Activated naive CD4-positive, alpha-beta T cell treated with anti-CD3 and anti-CD28 coated beads, Interleukin-2, amount 10 ng/mL, durations not matched to agents 7 days and 5 days (primary cell): ENCODE results near the gene MSANTD2.

Source experiments
- CTCF ChIA-PET: fragments of 350-600 bp; sonication (Branson Sonifier 250); formaldehyde crosslinking; loops from one replicate; lab custom pipeline; 2021; ENCODE audit warnings: antibody characterized with exemption; lab: Charles Lee
- DNase-seq: peaks from one replicate; pipeline ENCODE4 v3.0.0-alpha.2; 2020
- H3K27ac Mint-ChIP-seq: one replicate; pipeline ENCODE4 v1.8.0; 2021; ENCODE audit warnings: mild to moderate bottlenecking, moderate library complexity, mixed read lengths
- H3K27me3 Mint-ChIP-seq: one replicate; pipeline ENCODE4 v1.8.0; 2021; ENCODE audit warnings: mild to moderate bottlenecking, mixed read lengths
- H3K36me3 Mint-ChIP-seq: one replicate; pipeline ENCODE4 v1.8.0; 2021; ENCODE audit warnings: mixed read lengths
- H3K4me1 Mint-ChIP-seq: one replicate; pipeline ENCODE4 v1.8.0; 2021; ENCODE audit warnings: mixed read lengths
- H3K4me3 Mint-ChIP-seq: one replicate; pipeline ENCODE4 v1.8.0; 2021; ENCODE audit warnings: mild to moderate bottlenecking, moderate library complexity, mixed read lengths
- H3K9me3 Mint-ChIP-seq: one replicate; pipeline ENCODE4 v1.8.0; 2021; ENCODE audit warnings: mixed read lengths

MSANTD2 gene

DNA sequence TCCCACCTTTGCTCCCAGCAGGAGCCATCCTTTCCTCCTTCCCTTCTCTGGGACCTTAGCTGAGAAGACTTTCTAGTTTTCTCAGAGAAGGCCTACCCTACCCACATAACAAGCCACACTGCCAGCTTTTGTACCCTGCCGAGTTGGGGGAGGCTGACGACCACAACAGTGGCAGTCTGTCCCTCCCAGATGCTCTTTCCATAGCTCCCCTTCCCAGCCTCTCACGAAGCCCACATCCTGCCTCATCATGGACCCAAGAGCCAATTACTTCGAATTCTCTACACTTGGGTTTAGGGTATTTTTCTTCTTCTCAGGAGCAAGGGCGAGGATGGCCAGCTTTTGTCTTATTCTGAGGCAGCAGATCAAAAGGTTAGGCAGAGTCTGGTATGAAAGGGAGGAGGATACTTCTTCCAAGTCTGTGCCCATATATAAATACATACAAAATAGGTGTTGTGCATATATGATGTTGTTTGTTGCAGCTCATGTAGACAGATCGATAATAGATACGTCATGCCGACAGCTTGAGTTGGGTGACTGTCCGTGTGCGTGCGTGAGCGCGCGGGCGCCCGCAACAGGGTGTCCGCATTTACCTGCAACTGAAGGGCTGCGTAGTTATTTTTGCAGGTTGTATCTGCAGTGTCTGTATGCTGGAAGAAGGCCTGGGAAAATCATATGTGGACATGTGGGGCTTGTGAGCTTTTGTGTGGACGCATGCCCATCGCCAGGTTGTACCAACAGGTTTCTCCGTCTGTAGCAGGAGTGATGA, 61.3 kb downstream of the MSANTD2 start:
- CTCF ChIA-PET, result interaction anchor here (0.8 to 1.0 kb wide), 3 partner anchors 20 to 68 kb away, joined by 3 to 4 read pairs (median 4); partner anchors contain the start of genes SIAE and SPA17
- no peak overlapping the region for H3K27ac Mint-ChIP-seq
- H3K36me3 Mint-ChIP-seq, result no peaks in the 10 kb centered on the region
- H3K4me3 Mint-ChIP-seq, result peak overlapping the region; percentile 81
- H3K27me3 Mint-ChIP-seq, result peaks cover 71% of the 10 kb centered on the region
- DNase-seq, result no peak
- no peaks in the 10 kb centered on the region for H3K9me3 Mint-ChIP-seq
- peaks cover 19% of the 10 kb centered on the region for H3K4me1 Mint-ChIP-seq

DNA sequence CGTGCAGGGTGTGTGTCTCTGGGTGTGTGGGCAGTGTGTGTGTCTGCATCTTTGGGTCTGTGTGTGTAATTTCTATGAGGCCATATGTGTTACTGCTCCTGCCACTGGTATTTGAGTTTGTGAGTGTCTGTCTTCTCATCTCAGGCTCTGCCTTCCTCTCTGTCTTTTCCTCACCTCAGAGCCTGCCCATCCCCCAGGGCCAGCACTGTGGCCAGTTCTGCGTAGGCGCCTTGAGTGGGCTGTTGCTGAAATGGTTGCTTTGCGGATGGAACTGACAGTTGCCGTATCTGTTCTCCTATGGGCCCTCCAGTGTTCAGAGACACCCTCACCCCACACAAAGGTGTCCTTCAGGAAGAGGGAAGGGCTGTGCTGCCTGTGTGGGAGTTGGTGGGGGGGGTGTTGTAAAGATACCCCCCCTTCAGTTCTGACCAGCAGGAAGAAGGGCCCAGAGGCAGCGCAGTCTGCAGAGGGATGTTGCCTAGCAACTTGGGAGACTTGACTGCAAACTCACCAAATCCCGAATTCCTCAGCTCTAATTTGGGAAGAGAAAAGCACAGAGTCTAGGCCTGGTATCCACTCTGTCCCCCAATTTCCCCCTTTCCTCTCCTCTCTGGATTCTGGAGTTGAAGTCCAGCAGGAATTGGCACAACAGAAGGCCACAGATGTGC, 62.4 kb downstream of the MSANTD2 start:
- Mint-ChIP-seq H3K27ac (no peak overlapping the region), H3K27me3 (peaks cover 61% of the 10 kb centered on the region), H3K4me1 (peaks cover 19% of the 10 kb centered on the region), H3K9me3 (no peaks in the 10 kb centered on the region), H3K36me3 (no peaks in the 10 kb centered on the region), H3K4me3 (no peak overlapping the region)
- DNase-seq, result no peak
- CTCF ChIA-PET, result interaction anchor here (0.9 to 1.3 kb wide), 2 partner anchors 17 to 69 kb away, joined by 4 to 5 read pairs; no protein-coding TSS in a partner anchor

DNA sequence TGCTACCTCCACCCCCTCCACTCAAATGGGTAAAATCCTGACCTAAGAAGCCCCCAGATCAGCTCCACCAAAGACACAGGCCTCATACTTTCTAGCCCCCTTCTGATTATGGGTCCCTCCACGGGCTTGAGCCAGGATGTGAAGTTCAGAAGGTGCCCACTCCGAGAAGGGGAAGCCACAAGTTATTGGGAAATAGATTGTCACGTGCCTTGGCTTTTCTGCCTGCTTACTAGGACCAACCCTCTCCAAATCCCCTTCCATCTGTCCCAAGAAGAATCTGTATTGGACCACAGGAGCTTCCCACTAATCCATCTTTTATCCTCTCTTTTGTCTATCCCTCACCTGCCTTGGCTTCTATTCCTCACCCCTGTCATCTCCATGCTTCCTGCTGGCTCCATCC, 63.5 kb downstream of the MSANTD2 start:
- Mint-ChIP-seq H3K27me3 (peaks cover 53% of the 10 kb centered on the region), H3K4me3 (no peak overlapping the region), H3K36me3 (no peaks in the 10 kb centered on the region), H3K9me3 (no peaks in the 10 kb centered on the region), H3K27ac (no peak overlapping the region), H3K4me1 (peaks cover 19% of the 10 kb centered on the region)
- CTCF ChIA-PET, result interaction anchor here (0.6 to 1.3 kb wide), 4 partner anchors 16 to 385 kb away, joined by 3 to 5 read pairs (median 4); no protein-coding TSS in a partner anchor
- DNase-seq, result no peak

DNA sequence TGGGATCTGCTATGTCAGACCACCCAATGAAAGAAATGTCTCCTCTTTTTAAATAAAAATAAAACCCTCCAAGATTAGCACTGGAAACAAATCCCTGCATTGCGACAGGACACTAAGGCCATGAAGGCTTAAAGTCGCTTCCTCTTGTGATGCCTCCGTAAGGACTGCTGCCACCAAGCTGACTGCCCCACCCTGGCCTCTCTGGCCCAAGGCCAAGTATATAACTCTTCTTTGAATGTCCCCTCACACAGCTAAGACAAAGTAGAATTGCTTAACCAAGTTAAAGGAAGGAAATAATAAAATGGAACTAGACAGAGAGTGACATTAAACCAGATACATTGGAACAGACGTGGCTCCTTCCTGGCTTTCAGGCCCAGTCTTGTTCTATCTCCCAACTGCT, 68.0 kb downstream of the MSANTD2 start:
- no peak for DNase-seq
- no peak overlapping the region for H3K4me3 Mint-ChIP-seq

DNA sequence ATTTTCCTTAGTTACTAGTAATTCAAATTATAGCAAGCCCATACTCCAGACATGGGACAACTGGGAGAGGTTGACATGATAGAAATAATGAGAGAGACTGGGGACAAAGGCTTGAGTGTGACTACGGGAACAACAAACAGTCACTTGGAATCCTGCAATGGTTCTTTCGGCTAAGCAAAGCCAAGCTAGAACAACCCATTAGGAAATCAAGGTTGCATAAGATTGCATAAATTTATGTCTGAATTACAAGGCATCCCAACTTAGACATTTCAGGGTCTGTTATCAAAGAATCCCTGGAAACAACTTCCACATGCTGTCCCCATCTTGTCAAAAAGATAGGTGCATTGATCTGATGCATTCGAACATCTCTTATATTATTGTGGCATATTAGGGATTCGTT, 70.6 kb downstream of the MSANTD2 start:
- Mint-ChIP-seq H3K9me3 (no peaks in the 10 kb centered on the region), H3K4me3 (no peak overlapping the region), H3K27me3 (peaks cover 16% of the 10 kb centered on the region), H3K4me1 (no peaks in the 10 kb centered on the region), H3K27ac (no peak overlapping the region), H3K36me3 (no peaks in the 10 kb centered on the region)
- CTCF ChIA-PET, result no interaction called here
- no peak for DNase-seq

More for the DNA sequence above, 68.0 kb downstream of the MSANTD2 start:
- Mint-ChIP-seq H3K27me3 (peaks cover 13% of the 10 kb centered on the region), H3K36me3 (no peaks in the 10 kb centered on the region), H3K9me3 (no peaks in the 10 kb centered on the region), H3K4me1 (no peaks in the 10 kb centered on the region), H3K27ac (no peak overlapping the region)
- CTCF ChIA-PET, result no interaction called here

DNA sequence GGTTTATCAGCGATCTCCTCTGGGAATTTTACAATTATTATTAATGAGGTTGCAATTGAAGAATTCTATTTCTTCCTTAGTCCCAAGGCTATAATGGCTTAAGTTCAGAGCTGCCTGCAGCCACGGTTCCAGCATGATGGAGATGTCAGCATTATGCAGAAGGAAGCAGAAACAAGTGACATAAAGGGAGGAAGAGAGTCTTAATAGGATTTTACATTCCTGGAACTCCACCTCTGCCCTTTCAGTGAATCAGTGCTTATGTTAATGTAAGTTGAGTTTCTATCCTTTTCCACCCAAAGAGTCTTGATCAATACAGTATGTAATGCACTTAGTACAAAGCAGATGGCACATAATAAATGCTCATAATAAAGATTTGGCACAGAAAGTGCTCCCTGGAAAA, 72.1 kb downstream of the MSANTD2 start:
- no peak for DNase-seq
- H3K4me1 Mint-ChIP-seq, result no peaks in the 10 kb centered on the region
- H3K9me3 Mint-ChIP-seq, result no peaks in the 10 kb centered on the region
- CTCF ChIA-PET, result no interaction called here
- no peak overlapping the region for H3K27ac Mint-ChIP-seq
- peaks cover 29% of the 10 kb centered on the region for H3K27me3 Mint-ChIP-seq
- no peak overlapping the region for H3K4me3 Mint-ChIP-seq
- no peaks in the 10 kb centered on the region for H3K36me3 Mint-ChIP-seq

DNA sequence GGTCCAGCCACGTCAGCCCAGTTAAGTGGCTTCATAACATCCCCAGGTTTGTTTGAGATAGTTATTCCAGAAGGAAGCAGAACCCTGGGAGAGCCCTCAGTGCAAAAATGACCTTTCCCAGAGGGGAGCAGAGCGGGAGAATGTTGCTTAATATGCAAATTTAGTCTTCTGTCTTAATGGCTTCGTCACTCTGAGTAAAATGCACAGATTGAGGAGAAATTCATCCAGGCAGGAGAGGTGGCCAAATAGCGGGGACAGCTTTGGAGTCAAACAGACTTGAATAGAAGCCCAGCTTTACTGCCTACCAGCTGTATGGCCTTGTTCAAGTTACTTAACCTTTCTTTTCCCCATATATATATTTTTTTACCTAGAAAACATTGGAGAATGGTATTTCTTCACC, 72.7 kb downstream of the MSANTD2 start:
- Mint-ChIP-seq H3K36me3 (no peaks in the 10 kb centered on the region), H3K4me3 (no peak overlapping the region)

DNA sequence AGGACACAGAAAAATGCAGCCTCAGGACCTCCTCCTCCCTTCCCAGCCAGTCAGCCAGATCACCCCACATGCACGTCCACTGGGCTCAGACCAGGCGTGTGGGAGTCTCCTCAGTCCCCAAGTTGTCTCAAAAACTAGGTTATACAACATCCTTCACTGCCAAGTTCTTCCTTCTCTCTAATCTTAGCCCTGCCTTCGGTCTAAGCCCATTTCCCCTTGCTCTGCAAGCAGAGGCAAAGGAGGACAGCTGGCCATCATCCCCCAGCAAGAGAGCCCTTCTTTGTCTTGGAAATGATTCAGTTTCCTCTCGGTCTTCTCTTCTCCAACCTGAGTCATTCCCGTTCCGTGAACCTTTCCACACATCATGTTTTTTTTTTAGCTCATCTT, 74.5 kb downstream of the MSANTD2 start:
- H3K36me3 Mint-ChIP-seq, result no peaks in the 10 kb centered on the region
- CTCF ChIA-PET, result no interaction called here
- H3K27me3 Mint-ChIP-seq, result peaks cover 53% of the 10 kb centered on the region
- H3K9me3 Mint-ChIP-seq, result no peaks in the 10 kb centered on the region
- no peak overlapping the region for H3K4me3 Mint-ChIP-seq
- H3K27ac Mint-ChIP-seq, result no peak overlapping the region
- no peak for DNase-seq
- H3K4me1 Mint-ChIP-seq, result peaks cover 5% of the 10 kb centered on the region

More for the DNA sequence above, 72.7 kb downstream of the MSANTD2 start:
- no peak for DNase-seq
- no peak overlapping the region for H3K27ac Mint-ChIP-seq
- CTCF ChIA-PET, result no interaction called here
- no peaks in the 10 kb centered on the region for H3K9me3 Mint-ChIP-seq
- H3K27me3 Mint-ChIP-seq, result peaks cover 35% of the 10 kb centered on the region
- peaks cover 2% of the 10 kb centered on the region for H3K4me1 Mint-ChIP-seq

DNA sequence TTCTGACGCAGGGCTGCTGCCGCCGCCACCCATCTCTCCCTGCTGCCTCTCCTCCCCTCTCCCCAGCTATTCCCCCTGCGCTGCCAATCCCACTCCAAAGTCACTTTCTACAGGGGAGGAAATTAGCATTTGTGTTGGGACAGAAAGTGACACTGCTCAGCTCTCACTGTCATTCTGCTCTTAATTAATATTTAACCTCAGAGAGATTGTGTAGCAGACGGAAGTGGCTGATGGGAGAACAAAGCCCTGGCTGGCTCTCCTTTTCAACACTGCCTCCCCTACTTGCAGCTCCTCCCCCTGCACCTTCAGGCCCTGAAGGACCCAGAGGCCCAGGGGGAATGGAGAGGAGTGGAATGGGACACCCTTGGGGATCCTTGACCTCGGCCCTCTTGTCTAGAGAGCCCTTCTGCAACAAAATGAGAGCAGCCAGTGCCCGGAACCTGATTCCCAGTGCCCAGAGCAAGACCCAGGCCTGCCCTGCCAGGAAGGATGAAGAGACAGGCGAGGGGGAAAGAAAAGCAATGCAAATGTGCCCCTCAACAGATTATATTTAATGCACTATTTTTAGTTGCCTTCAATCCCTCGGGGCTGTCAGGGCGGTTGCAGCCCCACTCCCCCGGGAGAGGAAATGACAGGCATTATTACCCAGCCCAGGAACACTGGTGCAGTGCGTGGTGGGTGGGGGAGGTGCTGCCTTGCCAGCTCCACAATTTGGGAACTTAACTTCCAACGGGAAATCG, 75.1 kb downstream of the MSANTD2 start:
- peaks cover 5% of the 10 kb centered on the region for H3K4me1 Mint-ChIP-seq
- H3K4me3 Mint-ChIP-seq, result no peak overlapping the region
- CTCF ChIA-PET, result no interaction called here
- no peaks in the 10 kb centered on the region for H3K9me3 Mint-ChIP-seq
- H3K27me3 Mint-ChIP-seq, result peaks cover 54% of the 10 kb centered on the region
- H3K27ac Mint-ChIP-seq, result no peak overlapping the region
- no peak for DNase-seq
- no peaks in the 10 kb centered on the region for H3K36me3 Mint-ChIP-seq

DNA sequence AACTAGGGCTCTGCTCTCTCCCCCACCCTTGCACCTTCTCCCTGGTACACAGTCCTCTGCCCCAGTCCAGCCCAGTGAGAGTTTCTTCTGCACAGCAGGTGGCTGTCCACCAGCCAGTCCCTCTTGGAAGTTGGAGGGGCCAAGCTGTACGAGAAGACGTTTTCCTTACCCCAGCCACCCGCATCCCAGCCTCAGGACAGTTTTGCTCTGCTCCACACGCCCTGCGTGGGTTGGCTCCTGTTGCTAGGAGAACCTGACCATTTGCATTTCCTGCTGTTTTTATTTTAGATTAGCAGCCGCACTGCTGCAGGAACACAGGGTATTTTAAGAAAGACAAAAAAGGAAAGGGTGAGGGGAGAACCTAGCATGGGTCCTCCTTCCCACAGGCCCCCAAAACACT, 78.0 kb downstream of the MSANTD2 start:
- H3K27me3 Mint-ChIP-seq, result peaks cover 83% of the 10 kb centered on the region
- H3K27ac Mint-ChIP-seq, result no peak overlapping the region
- CTCF ChIA-PET, result no interaction called here

DNA sequence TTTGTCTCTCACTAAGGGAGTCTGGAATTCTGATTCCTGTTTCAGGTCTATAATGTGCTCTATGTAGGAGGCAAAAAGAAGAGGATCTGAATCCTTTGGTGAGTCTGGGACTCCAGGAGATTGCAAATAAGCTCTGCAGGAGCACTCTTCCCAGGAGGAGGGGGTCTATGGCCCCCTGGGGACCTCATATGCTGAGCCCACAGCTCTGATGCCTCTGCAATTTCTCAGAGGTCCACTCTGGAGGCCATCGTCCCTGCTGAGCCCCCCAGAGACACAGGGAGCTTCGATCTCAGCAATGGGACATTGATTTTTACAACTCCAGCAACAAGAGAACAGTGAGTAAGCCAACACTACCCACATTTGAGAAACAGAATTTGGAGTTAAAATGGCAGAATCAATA, 80.7 kb downstream of the MSANTD2 start:
- Mint-ChIP-seq H3K4me1 (peaks cover 17% of the 10 kb centered on the region), H3K9me3 (no peaks in the 10 kb centered on the region), H3K36me3 (no peaks in the 10 kb centered on the region), H3K27me3 (peaks cover 79% of the 10 kb centered on the region), H3K27ac (no peak overlapping the region), H3K4me3 (no peak overlapping the region)
- CTCF ChIA-PET, result no interaction called here
- no peak for DNase-seq

More for the DNA sequence above, 78.0 kb downstream of the MSANTD2 start:
- H3K36me3 Mint-ChIP-seq, result no peaks in the 10 kb centered on the region
- DNase-seq, result no peak
- H3K4me3 Mint-ChIP-seq, result no peak overlapping the region
- peaks cover 17% of the 10 kb centered on the region for H3K4me1 Mint-ChIP-seq
- no peaks in the 10 kb centered on the region for H3K9me3 Mint-ChIP-seq

DNA sequence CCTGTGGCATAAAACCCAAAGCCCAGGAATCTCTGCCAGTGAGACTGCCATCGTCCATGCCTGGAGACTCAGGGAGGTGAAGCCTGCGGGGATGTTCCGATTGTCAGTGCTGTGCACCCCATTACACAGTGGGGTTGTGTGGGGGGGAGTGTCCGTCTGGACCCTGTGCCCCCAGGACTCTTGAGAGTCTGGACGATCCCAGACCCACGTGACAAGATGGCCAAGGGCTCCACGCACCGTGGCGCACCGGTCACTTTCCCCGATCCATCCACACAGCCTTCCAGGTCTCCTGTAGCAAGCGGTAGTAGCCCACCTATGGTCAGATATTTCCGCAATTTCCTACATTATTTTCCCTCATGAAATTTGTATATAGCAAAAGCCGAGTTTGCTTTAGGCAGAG, 81.4 kb downstream of the MSANTD2 start:
- no peaks in the 10 kb centered on the region for H3K36me3 Mint-ChIP-seq
- H3K4me1 Mint-ChIP-seq, result peaks cover 17% of the 10 kb centered on the region
- no peak overlapping the region for H3K27ac Mint-ChIP-seq
- DNase-seq, result no peak
- H3K9me3 Mint-ChIP-seq, result no peaks in the 10 kb centered on the region
- CTCF ChIA-PET, result no interaction called here
- no peak overlapping the region for H3K4me3 Mint-ChIP-seq
- peaks cover 72% of the 10 kb centered on the region for H3K27me3 Mint-ChIP-seq

DNA sequence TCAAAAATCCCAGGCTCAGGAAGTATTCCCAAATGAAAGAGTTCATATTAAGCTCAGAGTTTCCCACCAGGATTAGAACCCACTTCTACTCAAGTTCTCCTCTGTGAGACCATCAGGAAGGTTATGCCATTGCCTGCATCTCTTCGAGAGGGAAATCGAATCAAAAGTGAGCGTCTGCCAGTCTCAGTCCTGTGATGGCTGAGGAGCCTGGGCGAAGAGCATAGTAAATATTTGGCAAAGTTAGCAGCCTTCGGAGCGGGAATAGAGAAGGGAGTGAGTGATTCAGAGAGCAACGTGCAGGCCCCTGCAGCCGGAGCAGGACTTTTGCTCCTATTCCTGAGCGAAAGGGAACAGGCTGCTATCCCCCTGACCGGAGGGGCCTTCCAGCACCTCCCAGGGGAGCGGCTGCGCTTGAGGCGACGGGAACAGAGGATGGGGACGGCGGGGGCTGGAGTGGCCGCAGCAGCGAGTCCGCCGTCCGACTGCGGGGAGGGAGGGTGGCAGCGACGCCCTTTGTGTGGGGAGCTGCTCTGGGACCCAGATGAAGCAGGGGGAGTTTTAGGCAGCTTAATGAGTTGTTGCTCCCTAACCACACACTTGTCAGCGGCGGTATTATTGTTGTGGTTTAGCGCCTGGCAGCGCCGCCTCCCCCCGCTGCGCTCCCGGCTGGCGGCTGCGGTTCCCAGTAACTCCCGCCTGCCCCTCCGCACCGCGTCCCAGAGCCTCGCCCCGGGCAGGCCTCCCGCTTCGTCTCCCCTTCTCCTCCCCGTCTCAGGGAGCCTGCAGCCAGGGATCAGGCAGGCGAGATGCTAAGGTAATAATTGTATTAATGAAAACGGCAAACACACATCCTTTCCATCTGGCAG, 82.2 kb downstream of the MSANTD2 start:
- Mint-ChIP-seq H3K36me3 (no peaks in the 10 kb centered on the region), H3K27ac (no peak overlapping the region), H3K9me3 (no peaks in the 10 kb centered on the region), H3K27me3 (peaks cover 65% of the 10 kb centered on the region), H3K4me3 (peak overlapping the region; percentile 24), H3K4me1 (peaks cover 17% of the 10 kb centered on the region)
- CTCF ChIA-PET, result interaction anchor here (1.1 kb wide), 1 partner anchor 19 kb away, joined by 3 read pairs; no protein-coding TSS in a partner anchor
- peak; percentile 22 for DNase-seq
